ENCODE measurements around the gene NFIC. TPM values are rescaled to one million over a fixed set of nuclear protein-coding genes. Genes with fewer than 3 reads are reported as not detected.
"Not testable (repeated sequence)": the region's sequence is repeated elsewhere in the genome, so short reads cannot be mapped to it uniquely, and the experiment has no call there.

NFIC gene
- total RNA-seq, 1 donor: 79.5 TPM

DNA sequence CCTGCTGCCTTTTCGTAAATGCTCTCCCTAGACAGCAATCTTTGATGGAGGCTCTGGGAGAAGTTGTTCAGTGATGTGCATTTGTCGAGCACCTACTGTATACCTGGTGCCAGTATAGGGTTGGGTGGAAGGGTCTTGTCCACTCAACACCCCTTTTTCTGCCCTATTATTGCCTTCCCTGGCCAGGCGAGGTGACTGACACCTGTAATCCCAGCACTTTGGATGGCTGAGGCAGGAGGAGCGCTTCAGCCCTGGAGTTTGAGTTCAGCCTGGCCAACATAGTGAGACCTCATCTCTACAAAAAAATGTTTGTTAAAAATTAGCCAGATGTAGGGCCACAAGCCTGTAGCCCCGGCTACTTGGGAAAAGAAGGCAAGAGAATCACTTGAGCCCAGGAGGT, 49.3 kb downstream of the NFIC start:
- TF ChIP-seq, protein P1, sequence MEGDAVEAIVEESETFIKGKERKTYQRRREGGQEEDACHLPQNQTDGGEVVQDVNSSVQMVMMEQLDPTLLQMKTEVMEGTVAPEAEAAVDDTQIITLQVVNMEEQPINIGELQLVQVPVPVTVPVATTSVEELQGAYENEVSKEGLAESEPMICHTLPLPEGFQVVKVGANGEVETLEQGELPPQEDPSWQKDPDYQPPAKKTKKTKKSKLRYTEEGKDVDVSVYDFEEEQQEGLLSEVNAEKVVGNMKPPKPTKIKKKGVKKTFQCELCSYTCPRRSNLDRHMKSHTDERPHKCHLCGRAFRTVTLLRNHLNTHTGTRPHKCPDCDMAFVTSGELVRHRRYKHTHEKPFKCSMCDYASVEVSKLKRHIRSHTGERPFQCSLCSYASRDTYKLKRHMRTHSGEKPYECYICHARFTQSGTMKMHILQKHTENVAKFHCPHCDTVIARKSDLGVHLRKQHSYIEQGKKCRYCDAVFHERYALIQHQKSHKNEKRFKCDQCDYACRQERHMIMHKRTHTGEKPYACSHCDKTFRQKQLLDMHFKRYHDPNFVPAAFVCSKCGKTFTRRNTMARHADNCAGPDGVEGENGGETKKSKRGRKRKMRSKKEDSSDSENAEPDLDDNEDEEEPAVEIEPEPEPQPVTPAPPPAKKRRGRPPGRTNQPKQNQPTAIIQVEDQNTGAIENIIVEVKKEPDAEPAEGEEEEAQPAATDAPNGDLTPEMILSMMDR (IDR thresholded peaks at IDR 0.05; ENCODE audit: insufficient read depth, low read length): no peak
- no peak for DNase-seq (ENCODE audit: low read depth)
- H3K4me3 ChIP-seq (ENCODE audit: low read depth, low read length): no peak overlapping the region

DNA sequence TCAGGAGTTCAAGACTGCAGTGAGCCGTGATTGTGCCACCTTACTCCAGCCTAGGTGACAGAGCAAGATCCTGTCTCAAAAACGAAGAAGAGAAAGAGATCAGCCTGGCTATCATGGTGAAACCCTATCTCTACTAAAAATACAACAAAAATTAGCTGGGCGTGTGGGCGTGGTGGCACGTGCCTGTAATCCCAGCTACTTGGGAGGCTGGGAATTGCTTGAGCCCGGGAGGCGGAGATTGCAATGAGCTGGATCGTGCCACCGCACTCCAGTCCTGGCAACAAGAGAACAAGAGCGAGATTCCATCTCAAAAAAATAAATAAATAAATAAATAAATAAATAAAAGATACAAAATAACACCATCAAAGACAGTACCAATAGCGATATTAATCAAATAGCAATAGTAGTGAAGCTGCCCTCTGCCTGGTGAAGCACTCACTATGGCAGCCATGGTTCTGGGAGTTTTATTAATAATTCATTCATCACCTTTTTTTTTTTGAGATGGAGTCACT, 53.9 kb downstream of the NFIC start:
- TF ChIP-seq, protein P1 (IDR thresholded peaks at IDR 0.05; ENCODE audit: insufficient read depth, low read length): no peak
- DNase-seq (ENCODE audit: low read depth): no peak
- no peak overlapping the region for H3K4me3 ChIP-seq (ENCODE audit: low read depth, low read length)

DNA sequence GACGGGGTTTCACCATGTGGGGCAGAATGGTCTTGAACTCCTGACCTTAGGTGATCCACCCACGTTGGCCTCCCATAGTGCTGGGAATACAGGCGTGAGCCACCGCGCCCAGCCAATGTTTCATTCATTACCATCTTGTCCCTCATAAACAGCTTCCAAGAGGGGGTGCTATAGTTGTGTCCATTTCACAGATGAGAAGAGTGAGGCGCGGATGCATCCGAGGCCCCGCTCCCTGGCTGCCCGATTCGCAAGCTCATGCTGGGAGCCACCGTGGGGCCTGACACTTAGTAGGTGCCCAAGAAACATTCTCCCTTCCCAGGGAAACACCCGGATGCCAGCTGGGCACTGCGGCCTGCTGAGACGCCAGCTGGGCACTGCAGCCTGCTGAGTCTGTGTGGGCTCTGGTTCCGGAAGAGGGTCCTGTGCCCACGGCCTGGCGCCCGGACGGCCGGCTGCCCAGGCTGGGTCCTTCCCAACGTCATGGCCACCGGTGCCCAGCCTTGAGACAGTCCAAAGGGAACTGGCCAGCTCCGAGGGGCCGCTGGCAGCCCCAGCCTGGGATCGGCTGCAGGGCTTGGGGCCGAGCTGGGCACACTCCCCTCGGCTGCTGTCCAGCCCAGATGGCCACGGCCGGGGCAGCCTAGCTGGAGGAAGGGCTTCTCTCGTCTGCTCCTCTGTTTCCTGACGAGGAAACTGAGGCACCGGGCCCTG, 54.7 kb downstream of the NFIC start:
- no peak for DNase-seq (ENCODE audit: low read depth)
- TF ChIP-seq, protein P1 (IDR thresholded peaks at IDR 0.05; ENCODE audit: insufficient read depth, low read length): no peak
- H3K4me3 ChIP-seq (ENCODE audit: low read depth, low read length): no peak overlapping the region

DNA sequence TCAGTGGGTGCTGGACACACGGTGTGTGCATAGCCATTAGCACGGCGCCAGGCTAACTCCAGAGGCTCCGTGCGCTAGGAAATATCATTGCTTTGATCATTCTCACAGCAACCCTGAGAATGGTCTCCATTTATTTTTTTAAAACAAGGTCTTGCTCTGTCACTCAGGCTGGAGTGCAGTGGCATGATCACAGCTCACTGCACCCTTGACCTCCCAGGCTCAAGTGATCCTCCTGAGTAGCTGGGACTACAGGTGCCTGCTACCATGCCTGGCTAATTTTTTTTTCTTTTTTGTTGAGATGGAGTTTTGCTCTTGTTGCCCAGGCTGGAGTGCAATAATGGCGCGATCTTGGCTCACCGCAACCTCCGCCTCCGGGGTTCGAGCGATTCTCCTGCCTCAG, 55.3 kb downstream of the NFIC start:
- DNase-seq (ENCODE audit: low read depth): not testable (repeated sequence)

DNA sequence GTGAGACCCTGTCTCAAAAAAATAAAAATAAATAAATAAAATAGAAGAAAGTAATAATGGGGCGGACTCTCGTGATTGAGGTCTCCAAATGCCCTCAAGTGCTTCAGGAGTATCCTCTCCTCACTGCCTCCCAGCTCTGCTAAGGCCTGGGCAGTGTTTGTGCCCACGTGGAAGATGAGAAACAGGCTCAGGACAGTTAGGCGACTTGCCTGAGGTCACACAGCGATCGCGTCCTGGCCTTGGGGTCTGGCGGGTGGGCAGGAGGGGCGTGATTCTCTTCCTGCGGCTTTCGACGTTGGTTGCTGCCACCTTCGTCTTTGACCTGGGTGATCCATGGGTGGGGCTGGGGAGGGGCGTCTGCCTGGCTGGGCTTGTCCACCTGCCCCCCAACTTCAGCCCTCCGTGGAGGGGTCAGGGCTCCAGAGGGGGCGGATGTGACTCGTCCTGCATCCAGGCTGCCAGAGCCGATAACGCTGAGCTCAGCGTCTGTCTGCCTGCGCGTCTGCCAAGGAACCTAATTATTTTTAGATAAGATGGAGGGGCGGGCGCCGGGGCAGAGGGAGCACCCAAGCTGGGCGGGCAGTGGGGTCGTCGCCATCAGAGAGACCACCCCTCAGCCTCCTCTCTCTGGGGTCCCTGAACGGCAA, 56.9 kb downstream of the NFIC start:
- TF ChIP-seq, protein P1 (IDR thresholded peaks at IDR 0.05; ENCODE audit: insufficient read depth, low read length): no peak
- peak; percentile 37 for DNase-seq (ENCODE audit: low read depth)
- H3K4me3 ChIP-seq (ENCODE audit: low read depth, low read length): no peak overlapping the region

More for the DNA sequence above, 55.3 kb downstream of the NFIC start:
- not testable (repeated sequence) for H3K4me3 ChIP-seq (ENCODE audit: low read depth, low read length)

DNA sequence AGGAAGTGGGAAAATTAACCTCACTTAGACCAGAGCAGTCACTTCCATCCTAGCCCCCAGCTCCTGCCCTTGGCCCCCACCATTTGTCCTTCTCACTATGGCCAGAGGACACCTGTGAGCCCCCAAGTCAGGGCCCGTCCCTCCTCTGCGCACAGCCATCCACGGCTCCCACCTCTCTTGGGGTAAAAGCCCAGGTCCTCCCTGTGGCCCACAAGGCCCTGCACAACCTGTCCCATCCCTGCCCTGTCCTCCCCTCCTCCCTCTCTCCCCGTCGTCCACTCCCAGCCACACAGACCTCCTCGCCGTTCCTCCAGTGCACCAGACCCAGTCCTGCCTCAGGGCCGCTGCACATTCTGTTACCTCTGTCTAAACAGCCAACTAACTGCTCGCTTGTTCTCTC, 60.0 kb downstream of the NFIC start:
- TF ChIP-seq, protein P1 (IDR thresholded peaks at IDR 0.05; ENCODE audit: insufficient read depth, low read length): no peak
- no peak for DNase-seq (ENCODE audit: low read depth)
- no peak overlapping the region for H3K4me3 ChIP-seq (ENCODE audit: low read depth, low read length)

DNA sequence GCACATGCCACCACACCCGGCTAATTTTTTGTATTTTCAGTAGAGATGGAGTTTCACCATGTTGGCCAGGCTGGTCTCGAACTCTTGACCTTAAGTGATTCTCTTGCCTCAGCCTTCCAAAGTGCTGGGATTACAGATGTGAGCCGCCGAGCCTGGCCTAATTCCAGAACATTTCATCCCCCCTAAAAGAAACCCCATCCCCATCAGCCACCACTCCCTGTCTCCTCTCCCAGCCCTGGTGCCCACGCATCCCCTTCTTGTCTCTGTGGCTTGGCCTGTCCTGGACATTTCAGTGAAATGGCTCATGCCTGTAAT, 63.9 kb downstream of the NFIC start:
- DNase-seq (ENCODE audit: low read depth): peak; percentile 40
- not testable (repeated sequence) for H3K4me3 ChIP-seq (ENCODE audit: low read depth, low read length)
